Uterus (tissue), 2 donors: ENCODE measurements around the gene TREML2.

Experiments used
- CTCF ChIP-seq, 4 experiments: fragments of 200-600 bp in 2 of 4; fragments of 450-650 bp in 2 of 4; sonication (generic) in 2 of 4; IDR thresholded peaks; one replicate each; pipeline ENCODE4 v1.5.1; 2016 to 2019; ENCODE audit warnings: antibody characterized with exemption in 4 of 4, mild to moderate bottlenecking in 2 of 4, moderate library complexity in 1 of 4
- POLR2A ChIP-seq, 2 donors: fragments of 450-650 bp; IDR thresholded peaks; one replicate each; pipeline ENCODE4 v1.6.1; 2016; ENCODE audit warnings: antibody characterized with exemption in 2 of 2, mild to moderate bottlenecking in 1 of 2, moderate library complexity in 1 of 2

- TF ChIP-seq CTCF (IDR thresholded peaks at IDR 0.05) (no peak), POLR2A (IDR thresholded peaks at IDR 0.05) (no peak)
Observed at GRCh38 chr6:41216616-41217015, 15.7 kb upstream of the TREML2 start.
